ENCODE results near the gene SLC7A5. TPM values are rescaled to one million over a fixed set of nuclear protein-coding genes. Genes with fewer than 3 reads are reported as not detected.
A peak's percentile ranks its signal among the peaks of the same experiment; 100 is the strongest.

The SLC7A5 gene
- total and polyA plus RNA-seq, 2 of the 13 experiments (the other 11 are each of a cell fraction or from before 2014, with no cell fraction given): 79.6 to 155 TPM

DNA sequence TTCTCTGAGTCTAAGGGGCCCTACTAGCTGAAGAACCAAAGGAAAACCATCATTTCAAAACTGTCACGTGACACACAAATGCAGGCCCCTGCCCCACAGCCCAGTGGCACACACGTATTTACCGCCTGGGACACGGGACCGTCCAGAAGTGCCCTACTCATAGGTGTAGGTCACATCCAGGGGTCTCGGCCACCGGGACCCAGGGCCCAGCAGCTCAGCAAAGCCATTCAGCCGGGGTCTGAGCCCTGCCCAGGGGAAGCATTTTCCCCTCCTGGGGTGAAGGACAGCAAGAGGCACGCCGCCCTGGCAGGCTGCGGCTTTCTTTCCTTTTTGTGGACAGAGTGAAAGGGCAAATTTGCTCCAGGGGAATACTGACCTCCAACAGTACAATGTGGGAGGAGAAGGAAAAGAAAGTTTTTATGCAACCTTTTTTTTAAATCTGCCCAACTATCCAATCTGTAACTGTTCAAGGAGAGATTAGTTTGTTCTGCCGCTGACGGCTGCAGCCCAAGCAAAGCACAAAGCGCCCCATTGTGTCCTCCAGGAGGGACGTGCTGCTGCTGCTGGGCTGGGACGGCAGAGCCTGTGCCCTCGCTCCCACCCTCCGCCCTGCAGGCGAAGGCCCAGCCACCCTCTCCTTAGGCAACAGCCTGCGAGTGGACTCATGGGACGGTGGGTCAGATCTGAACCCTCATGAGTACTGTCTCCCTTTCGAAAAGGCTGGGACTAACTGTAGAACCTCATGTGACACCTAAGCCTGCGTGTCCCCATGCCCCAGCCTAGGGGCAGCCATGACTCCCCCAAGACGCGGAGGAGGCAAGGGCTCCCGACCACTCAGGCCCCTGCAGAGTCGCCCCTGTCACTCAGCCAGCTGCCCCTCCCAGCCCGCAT lies 21.3 kb downstream of the SLC7A5 start (continued):
- TF ChIP-seq ATF3 (CRISPR knock-in tag; IDR thresholded peaks at IDR 0.05) (0 out of 2 replicates have a peak, but pooled peaks have one; percentile 37), SIX1 (CRISPR knock-in tag; IDR thresholded peaks at IDR 0.05; ENCODE audit: borderline replicate concordance) (no peak), FOSL1 (CRISPR knock-in tag; IDR thresholded peaks at IDR 0.05; ENCODE audit: borderline replicate concordance) (no peak), SNAPC4 (CRISPR knock-in tag; IDR thresholded peaks at IDR 0.05) (peak; percentile 88; the same call in 1 of the 2 replicates), ZNF44 (CRISPR knock-in tag; IDR thresholded peaks at IDR 0.05) (peak; percentile 69; the same call in 1 of the 2 replicates), SOX13 (IDR thresholded peaks at IDR 0.05) (no peak; the same call in 1 of the 2 replicates), SOX13 (CRISPR knock-in tag; conservative IDR thresholded peaks at IDR 0.05 in 1 of 2, IDR thresholded peaks at IDR 0.05 in 1 of 2) (peak; percentile 75 to 93; a peak in 3 of 4 replicates), KAT7 (CRISPR knock-in tag; IDR thresholded peaks at IDR 0.05; ENCODE audit: borderline replicate concordance) (no peak; the same call in 1 of the 2 replicates), FIP1L1 (IDR thresholded peaks at IDR 0.05; ENCODE audit: borderline replicate concordance, insufficient read depth, low read depth, low read length) (0 out of 2 replicates have a peak, but pooled peaks have one; percentile 32), POLR2AphosphoS2 (IDR thresholded peaks at IDR 0.05; ENCODE audit: low read depth, low read length) (peak; percentile 71; the same call in 1 of the 2 replicates), SYNCRIP (IDR thresholded peaks at IDR 0.05; ENCODE audit: insufficient read depth, low read depth, low read length) (no peak), PHF21A (CRISPR knock-in tag; IDR thresholded peaks at IDR 0.05) (peak; percentile 99), RFX5 (IDR thresholded peaks at IDR 0.05; ENCODE audit: low read depth, low read length) (no peak)
- TF ChIP-seq, protein P1, sequence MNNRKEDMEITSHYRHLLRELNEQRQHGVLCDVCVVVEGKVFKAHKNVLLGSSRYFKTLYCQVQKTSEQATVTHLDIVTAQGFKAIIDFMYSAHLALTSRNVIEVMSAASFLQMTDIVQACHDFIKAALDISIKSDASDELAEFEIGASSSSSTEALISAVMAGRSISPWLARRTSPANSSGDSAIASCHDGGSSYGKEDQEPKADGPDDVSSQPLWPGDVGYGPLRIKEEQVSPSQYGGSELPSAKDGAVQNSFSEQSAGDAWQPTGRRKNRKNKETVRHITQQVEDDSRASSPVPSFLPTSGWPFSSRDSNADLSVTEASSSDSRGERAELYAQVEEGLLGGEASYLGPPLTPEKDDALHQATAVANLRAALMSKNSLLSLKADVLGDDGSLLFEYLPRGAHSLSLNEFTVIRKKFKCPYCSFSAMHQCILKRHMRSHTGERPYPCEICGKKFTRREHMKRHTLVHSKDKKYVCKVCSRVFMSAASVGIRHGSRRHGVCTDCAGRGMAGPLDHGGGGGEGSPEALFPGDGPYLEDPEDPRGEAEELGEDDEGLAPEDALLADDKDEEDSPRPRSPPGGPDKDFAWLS (CRISPR knock-in tag; IDR thresholded peaks at IDR 0.05; ENCODE audit: borderline replicate concordance): 0 out of 2 replicates have a peak, but pooled peaks have one; percentile 87
- TF ChIP-seq, protein P2, sequence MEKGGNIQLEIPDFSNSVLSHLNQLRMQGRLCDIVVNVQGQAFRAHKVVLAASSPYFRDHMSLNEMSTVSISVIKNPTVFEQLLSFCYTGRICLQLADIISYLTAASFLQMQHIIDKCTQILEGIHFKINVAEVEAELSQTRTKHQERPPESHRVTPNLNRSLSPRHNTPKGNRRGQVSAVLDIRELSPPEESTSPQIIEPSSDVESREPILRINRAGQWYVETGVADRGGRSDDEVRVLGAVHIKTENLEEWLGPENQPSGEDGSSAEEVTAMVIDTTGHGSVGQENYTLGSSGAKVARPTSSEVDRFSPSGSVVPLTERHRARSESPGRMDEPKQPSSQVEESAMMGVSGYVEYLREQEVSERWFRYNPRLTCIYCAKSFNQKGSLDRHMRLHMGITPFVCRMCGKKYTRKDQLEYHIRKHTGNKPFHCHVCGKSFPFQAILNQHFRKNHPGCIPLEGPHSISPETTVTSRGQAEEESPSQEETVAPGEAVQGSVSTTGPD (CRISPR knock-in tag; IDR thresholded peaks at IDR 0.05): peak; percentile 90
- TF ChIP-seq, protein P3, sequence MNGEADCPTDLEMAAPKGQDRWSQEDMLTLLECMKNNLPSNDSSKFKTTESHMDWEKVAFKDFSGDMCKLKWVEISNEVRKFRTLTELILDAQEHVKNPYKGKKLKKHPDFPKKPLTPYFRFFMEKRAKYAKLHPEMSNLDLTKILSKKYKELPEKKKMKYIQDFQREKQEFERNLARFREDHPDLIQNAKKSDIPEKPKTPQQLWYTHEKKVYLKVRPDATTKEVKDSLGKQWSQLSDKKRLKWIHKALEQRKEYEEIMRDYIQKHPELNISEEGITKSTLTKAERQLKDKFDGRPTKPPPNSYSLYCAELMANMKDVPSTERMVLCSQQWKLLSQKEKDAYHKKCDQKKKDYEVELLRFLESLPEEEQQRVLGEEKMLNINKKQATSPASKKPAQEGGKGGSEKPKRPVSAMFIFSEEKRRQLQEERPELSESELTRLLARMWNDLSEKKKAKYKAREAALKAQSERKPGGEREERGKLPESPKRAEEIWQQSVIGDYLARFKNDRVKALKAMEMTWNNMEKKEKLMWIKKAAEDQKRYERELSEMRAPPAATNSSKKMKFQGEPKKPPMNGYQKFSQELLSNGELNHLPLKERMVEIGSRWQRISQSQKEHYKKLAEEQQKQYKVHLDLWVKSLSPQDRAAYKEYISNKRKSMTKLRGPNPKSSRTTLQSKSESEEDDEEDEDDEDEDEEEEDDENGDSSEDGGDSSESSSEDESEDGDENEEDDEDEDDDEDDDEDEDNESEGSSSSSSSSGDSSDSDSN (CRISPR knock-in tag; IDR thresholded peaks at IDR 0.05): peak; percentile 93
